GM12875 (cell line): ENCODE measurements around the gene PRKCG.
"Not testable (repeated sequence)": the region's sequence is repeated elsewhere in the genome, so short reads cannot be mapped to it uniquely, and the experiment has no call there.

Experiments used
- H3K4me3 ChIP-seq: one replicate; pipeline ENCODE4 v1.5.1; 2011; ENCODE audit warnings: low read depth, low read length, control low read depth
- TF ChIP-seq, protein P1 (sequence below): IDR thresholded peaks from 2 replicates; pipeline ENCODE4 v1.5.1; 2011; ENCODE audit warnings: low read depth, mild to moderate bottlenecking, control low read depth, inconsistent platforms, low read length, moderate library complexity, borderline replicate concordance; ENCODE audit not compliant: insufficient read depth

The PRKCG gene

DNA sequence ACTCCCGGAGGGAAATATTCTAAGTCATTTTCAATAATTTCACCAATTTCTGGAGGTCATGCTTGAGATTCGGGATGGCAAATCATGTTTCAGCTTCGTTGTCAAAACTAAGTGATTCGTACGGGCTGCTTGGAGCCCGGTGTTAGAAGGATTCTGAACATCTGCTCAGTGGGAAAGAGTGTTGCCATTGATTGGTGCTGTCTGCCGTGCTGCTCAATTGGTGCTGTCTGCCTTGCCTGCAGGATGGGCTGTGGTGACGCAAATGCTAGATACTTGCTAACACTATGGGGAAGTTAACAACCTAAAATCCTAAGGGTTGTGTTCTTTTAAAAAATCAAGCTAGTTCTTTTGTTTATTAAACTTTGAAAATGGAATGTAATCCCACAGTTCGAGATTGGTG is 63.4 kb downstream of the PRKCG start:
- no peak overlapping the region for H3K4me3 ChIP-seq
- TF ChIP-seq, protein P1, sequence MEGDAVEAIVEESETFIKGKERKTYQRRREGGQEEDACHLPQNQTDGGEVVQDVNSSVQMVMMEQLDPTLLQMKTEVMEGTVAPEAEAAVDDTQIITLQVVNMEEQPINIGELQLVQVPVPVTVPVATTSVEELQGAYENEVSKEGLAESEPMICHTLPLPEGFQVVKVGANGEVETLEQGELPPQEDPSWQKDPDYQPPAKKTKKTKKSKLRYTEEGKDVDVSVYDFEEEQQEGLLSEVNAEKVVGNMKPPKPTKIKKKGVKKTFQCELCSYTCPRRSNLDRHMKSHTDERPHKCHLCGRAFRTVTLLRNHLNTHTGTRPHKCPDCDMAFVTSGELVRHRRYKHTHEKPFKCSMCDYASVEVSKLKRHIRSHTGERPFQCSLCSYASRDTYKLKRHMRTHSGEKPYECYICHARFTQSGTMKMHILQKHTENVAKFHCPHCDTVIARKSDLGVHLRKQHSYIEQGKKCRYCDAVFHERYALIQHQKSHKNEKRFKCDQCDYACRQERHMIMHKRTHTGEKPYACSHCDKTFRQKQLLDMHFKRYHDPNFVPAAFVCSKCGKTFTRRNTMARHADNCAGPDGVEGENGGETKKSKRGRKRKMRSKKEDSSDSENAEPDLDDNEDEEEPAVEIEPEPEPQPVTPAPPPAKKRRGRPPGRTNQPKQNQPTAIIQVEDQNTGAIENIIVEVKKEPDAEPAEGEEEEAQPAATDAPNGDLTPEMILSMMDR, result no peak

DNA sequence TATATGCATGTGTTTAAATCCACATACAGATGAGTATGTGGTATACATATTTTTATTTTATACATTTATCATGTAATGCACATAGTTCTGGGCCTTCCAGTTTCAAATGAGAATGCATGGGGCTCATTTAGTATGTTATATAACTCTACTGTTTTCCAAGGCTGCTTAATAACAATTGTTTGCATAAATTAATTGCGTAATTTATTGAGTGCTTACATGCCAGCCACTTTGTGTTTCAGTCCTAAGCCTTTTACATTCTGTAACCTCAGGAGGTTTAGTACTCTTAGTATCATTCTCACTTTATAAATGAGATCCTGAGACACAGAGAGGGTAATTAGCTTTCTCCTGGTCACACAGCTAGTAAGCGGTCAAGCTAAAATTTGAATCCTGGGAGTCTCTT is 64.0 kb downstream of the PRKCG start:
- no peak overlapping the region for H3K4me3 ChIP-seq
- TF ChIP-seq, protein P1, result no peak

DNA sequence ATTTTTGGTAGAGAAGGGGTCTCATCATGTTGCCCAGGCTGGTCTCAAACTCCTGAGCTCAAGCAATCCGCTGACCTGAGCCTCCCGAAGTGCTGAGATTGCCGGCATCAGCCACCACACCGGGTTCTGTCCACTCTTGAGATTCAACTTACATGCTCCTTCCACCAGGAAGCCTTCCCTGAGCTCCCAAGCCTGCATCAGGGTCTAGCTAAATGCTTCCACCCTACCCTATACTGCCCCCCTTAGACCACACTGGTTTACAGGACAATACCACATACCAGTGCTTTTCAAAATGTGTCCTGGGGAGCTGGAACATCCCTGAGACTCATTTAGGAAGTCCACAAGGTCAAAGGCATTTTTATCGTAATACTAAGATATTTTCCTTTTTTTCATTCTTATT is 65.6 kb downstream of the PRKCG start:
- TF ChIP-seq, protein P1, result no peak
- H3K4me3 ChIP-seq, result no peak overlapping the region

DNA sequence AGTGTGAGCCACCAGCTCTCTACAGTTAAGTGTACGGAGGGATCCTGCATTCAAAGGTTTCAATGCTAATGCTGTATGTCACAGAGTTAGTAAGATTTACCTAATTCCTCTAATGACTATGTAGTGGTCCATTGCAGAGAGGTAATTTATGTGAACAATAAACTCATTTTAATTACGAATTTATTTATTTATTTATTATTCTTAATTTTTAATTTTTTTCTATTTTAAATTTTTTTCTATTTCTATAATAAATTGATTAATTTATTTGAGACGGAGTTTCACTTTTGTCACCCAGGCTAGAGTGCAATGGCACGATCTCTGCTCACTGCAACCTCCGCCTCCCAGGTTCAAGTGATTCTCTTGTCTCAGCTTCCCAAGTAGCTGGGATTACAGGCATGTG is 66.6 kb downstream of the PRKCG start:
- H3K4me3 ChIP-seq, result not testable (repeated sequence)

DNA sequence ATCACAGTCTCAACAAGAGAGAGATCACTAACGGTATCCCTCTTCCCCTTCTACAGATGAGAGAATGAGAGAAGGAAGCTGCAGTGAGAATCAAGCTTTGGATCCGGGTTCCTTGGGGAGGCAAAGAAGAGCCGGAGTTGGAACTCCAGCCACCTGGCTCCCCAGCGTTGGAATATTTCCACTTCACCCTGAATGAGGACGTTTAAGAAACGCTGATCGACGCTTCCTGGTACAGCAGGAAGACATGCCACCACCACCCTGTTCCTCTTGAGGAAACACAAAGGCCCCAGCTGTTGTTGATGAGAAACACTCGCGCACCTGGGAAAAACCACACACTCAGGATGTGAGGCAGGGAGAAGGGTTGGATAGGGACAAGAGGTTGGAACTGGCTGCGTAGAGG is 69.4 kb downstream of the PRKCG start:
- TF ChIP-seq, protein P1, result no peak
- H3K4me3 ChIP-seq, result no peak overlapping the region

DNA sequence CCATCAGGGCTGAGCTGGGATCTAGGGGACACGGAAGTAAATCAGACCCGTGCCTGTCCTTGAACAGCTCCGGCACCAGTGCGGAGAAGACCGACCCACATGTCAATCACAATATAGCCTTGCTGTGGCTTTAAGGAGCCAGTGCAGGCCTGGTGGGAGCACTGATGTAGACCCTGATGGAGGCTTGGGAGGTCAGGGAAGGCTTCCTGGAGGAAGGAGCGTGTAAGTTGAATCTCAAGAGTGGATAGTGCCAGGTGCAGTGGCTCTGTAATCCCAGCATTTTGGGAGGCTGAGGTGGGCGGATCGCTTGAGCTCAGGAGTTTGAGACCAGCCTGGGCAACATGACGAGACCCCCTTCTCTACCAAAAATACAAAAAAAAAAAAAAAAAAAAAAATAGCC is 70.0 kb downstream of the PRKCG start:
- TF ChIP-seq, protein P1, result no peak
- no peak overlapping the region for H3K4me3 ChIP-seq

DNA sequence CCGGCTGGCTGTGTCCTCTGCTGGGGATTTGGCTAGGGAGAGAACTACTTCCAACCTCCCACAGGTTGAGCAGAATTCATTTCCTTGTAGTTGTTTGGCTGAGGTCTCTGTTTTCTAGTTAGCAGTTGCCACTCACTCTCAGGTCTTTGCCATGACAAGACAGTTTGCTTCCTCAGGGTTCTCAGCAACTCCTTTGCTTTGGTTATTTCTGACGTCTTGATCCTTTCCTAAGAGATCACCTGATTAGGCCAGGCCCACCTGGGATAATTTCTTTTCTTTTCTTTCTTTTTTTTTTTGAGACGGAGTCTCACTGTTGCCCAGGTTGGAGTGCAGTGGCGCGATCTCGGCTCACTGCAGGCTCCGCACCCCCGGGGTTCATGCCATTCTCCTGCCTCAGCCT is 71.4 kb downstream of the PRKCG start:
- no peak overlapping the region for H3K4me3 ChIP-seq
- TF ChIP-seq, protein P1, result no peak
